Karpas-422 (cell line): ENCODE results near the gene DCTN4. TPM values are rescaled to one million over a fixed set of nuclear protein-coding genes. Genes with fewer than 3 reads are reported as not detected.

ENCODE experiments used
- DNase-seq: peaks from one replicate; pipeline ENCODE4 v3.0.0-alpha.2; 2015
- H2AFZ ChIP-seq: fragments of 200-600 bp; sonication (generic); 2 replicates; pipeline ENCODE4 v1.6.1; 2014; ENCODE audit warnings: antibody characterized with exemption, low read length, mixed read lengths
- H3K27ac ChIP-seq: fragments of 200-600 bp; sonication (generic); 2 replicates; pipeline ENCODE4 v1.5.1; 2014; ENCODE audit warnings: mild to moderate bottlenecking, low read length, moderate library complexity
- H3K27me3 ChIP-seq: fragments of 200-600 bp; sonication (generic); 2 replicates; pipeline ENCODE4 v1.6.1; 2014; ENCODE audit warnings: low read length, mixed read lengths
- H3K36me3 ChIP-seq: fragments of 200-600 bp; sonication (generic); 2 replicates; pipeline ENCODE4 v1.6.1; 2014; ENCODE audit warnings: low read length, mixed read lengths; ENCODE audit not compliant: insufficient read depth
- H3K4me1 ChIP-seq: fragments of 200-600 bp; sonication (generic); 2 replicates; pipeline ENCODE4 v1.6.1; 2014; ENCODE audit warnings: mild to moderate bottlenecking, low read length, mixed read lengths
- H3K4me2 ChIP-seq: fragments of 200-600 bp; sonication (generic); 2 replicates; pipeline ENCODE4 v1.6.1; 2014; ENCODE audit warnings: low read length, low read depth, mild to moderate bottlenecking; ENCODE audit not compliant: poor library complexity, severe bottlenecking
- H3K4me3 ChIP-seq: fragments of 200-600 bp; sonication (generic); 2 replicates; pipeline ENCODE4 v1.5.1; 2014; ENCODE audit warnings: mild to moderate bottlenecking, antibody characterized with exemption, low read length, mixed read lengths
- H3K79me2 ChIP-seq: fragments of 200-600 bp; sonication (generic); 2 replicates; pipeline ENCODE4 v1.6.1; 2014; ENCODE audit warnings: mild to moderate bottlenecking, low read length, mixed read lengths
- H3K9ac ChIP-seq: fragments of 200-600 bp; sonication (generic); 2 replicates; pipeline ENCODE4 v1.6.0; 2014; ENCODE audit warnings: low read length
- H3K9me2 ChIP-seq: fragments of 200-600 bp; sonication (generic), shearing (Covaris generic); replicated peaks from 2 replicates; pipeline ENCODE4 v1.6.0; 2014; ENCODE audit warnings: mild to moderate bottlenecking, low read length, moderate library complexity; ENCODE audit not compliant: insufficient read depth
- H3K9me3 ChIP-seq: fragments of 300-700, 200-600 bp; sonication (generic); 2 replicates; pipeline ENCODE4 v1.6.1; 2014; ENCODE audit warnings: low read length, mixed read lengths
- H4K20me1 ChIP-seq: fragments of 200-600 bp; sonication (generic); 2 replicates; pipeline ENCODE4 v1.6.1; 2014; ENCODE audit warnings: mild to moderate bottlenecking, antibody characterized with exemption, low read length, low read depth; ENCODE audit not compliant: insufficient read depth
- total RNA-seq: library from RNA; depleted of rRNA; stranded (reverse); fragments of >200 nt; shearing (Covaris generic); gene quantifications from 2 replicates; pipeline ENCODE4 v1.2.3, GENCODE V29; 2014; ENCODE audit warnings: low replicate concordance

Gene DCTN4
- total RNA-seq, 1 experiment from 2014 or later = 37.5 TPM

GRCh38 chr5:150675069-150675468 is 83.7 kb downstream of the DCTN4 start:
- Histone ChIP-seq H4K20me1 (no peaks in the 10 kb centered on the region), H3K79me2 (no peaks in the 10 kb centered on the region), H3K36me3 (no peaks in the 10 kb centered on the region), H3K9me3 (no peaks in the 10 kb centered on the region), H3K4me2 (no peak overlapping the region), H3K9ac (no peak overlapping the region), H3K4me3 (no peak overlapping the region), H3K9me2 (no peaks in the 10 kb centered on the region), H3K27me3 (no peaks in the 10 kb centered on the region), H3K27ac (no peak overlapping the region), H2AFZ (no peak overlapping the region), H3K4me1 (no peaks in the 10 kb centered on the region)
- DNase-seq = no peak

DNA sequence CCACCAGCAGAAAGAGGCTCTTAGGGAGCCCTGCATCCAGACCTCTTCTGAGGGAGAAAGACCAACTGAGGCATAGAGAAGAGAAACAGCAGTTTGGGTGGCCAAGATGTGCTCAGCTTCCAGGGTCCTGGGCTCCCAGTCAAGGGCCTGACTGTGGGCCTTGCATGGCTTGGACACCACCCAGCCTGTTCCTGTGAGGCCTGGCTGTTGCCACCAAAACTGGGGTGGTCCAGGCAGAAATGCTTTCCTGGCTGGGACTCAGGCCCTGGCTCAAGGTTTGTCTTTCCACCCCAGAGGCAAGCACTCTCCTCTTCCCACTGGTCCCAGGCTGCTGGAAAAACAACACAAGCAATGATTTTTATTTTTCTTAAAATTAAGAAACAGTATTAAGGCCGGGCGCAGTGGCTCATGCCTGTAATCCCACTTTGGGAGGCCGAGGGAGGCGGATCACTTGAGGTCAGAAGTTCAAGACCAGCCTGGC is 84.4 kb downstream of the DCTN4 start:
- Histone ChIP-seq H3K9ac (no peak overlapping the region), H3K4me1 (no peaks in the 10 kb centered on the region), H3K79me2 (no peaks in the 10 kb centered on the region), H4K20me1 (no peaks in the 10 kb centered on the region), H3K4me2 (no peak overlapping the region), H3K27me3 (no peaks in the 10 kb centered on the region), H3K27ac (no peak overlapping the region), H3K4me3 (no peak overlapping the region), H3K9me2 (no peaks in the 10 kb centered on the region), H2AFZ (no peak overlapping the region), H3K36me3 (no peaks in the 10 kb centered on the region), H3K9me3 (no peaks in the 10 kb centered on the region)
- no peak for DNase-seq

DNA sequence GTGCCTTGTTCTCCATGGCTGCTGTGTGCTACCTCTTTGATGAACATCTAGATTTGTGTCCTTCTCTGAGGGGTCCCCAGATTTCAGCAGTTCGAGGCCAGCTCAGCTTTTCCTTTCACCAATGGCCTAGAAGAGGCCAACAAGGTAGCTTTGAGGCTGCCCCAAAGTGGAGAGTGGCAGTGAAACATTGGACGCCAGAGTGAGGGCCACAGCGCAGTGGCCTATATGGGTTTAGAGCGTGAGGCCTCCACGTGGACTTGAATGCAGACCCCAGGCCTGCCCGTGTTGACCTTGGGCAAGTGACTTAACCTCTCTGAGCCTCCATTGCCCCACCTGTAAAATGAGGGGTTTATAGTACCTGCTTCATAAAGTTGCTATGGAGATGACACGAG is 85.9 kb downstream of the DCTN4 start:
- Histone ChIP-seq H3K4me1 (no peaks in the 10 kb centered on the region), H3K36me3 (no peaks in the 10 kb centered on the region), H3K4me3 (no peak overlapping the region), H3K9ac (no peak overlapping the region), H3K9me3 (no peaks in the 10 kb centered on the region), H3K27me3 (no peaks in the 10 kb centered on the region), H3K79me2 (no peaks in the 10 kb centered on the region), H2AFZ (no peak overlapping the region), H4K20me1 (no peaks in the 10 kb centered on the region), H3K4me2 (no peak overlapping the region), H3K27ac (no peak overlapping the region), H3K9me2 (no peaks in the 10 kb centered on the region)
- no peak for DNase-seq

DNA sequence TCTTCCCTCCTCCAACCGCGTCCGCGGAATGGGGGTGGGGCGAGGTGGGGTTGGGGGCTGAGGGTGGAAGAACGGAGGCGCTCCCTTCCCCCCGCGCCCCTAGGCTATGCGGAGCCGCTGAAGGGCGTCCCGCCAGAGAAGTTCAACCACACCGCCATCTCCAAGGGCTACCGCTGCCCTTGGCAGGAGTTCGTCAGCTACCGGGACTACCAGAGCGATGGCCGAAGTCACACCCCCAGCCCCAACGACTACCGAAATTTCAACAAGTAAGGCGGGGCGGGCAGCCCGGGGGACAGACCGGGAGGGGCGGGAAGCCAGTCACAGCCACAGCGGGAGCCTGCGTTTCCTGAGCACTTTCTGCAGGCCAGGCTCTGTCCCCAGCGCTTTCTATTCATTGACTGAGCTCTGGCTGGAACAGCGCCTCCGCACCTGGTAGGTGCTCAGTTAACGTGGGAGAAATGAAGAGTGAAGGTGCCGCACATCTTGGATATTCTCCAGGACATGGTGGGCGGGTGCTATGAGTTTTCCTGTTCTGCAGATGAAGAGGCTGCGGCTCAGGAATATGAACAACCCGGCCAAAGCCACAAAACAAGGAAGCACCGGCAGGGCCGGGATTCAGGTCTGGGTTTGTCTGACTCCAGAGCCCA is 86.5 kb downstream of the DCTN4 start:
- H3K9ac ChIP-seq = no peak overlapping the region
- H3K4me1 ChIP-seq = no peaks in the 10 kb centered on the region
- H2AFZ ChIP-seq = no peak overlapping the region
- no peak overlapping the region for H3K4me2 ChIP-seq
- H3K9me3 ChIP-seq = no peaks in the 10 kb centered on the region
- no peaks in the 10 kb centered on the region for H3K27me3 ChIP-seq
- no peak overlapping the region for H3K27ac ChIP-seq
- no peaks in the 10 kb centered on the region for H3K79me2 ChIP-seq
- no peaks in the 10 kb centered on the region for H3K36me3 ChIP-seq
- H3K9me2 ChIP-seq = no peaks in the 10 kb centered on the region
- H4K20me1 ChIP-seq = no peaks in the 10 kb centered on the region
- no peak overlapping the region for H3K4me3 ChIP-seq
- DNase-seq = no peak

DNA sequence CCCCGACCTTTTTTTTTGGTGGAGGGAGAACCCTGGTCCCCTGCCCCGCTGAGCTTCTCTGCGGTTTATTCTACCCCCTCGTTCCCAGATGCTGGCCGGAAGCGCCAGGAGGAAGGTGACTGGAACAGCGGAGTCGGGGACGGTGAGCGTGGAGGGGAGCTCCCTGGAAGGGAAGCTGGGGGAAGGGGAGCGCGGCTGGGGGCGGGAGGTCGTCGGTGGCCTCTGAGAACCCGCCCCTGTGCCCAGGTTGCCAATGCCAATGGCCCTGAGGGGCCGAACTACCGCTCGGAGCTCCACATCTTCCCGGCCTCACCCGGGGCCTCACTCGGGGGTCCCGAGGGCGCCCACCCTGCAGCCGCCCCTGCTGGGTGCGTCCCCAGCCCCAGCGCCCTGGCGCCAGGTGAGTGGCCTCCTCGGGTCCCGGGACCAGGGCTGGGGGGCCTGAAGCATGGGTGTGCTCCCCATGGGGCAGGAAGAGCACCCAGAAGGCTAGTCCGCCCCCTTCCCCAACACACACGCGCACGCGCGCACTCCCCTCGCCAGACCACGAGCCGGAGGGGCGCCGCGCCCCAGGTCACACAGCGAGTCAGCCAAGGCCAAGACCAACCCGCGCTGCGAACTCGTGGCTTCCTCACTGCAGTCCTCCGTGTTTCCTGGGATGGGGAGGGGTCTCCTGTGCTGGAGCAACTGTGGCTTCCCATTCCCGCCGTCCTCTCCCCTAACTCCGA is 87.1 kb downstream of the DCTN4 start:
- no peak for DNase-seq
- H3K36me3 ChIP-seq = no peaks in the 10 kb centered on the region
- no peaks in the 10 kb centered on the region for H3K9me3 ChIP-seq
- H3K9ac ChIP-seq = no peak overlapping the region
- no peaks in the 10 kb centered on the region for H3K4me1 ChIP-seq
- no peaks in the 10 kb centered on the region for H3K9me2 ChIP-seq
- no peaks in the 10 kb centered on the region for H3K79me2 ChIP-seq
- H3K27me3 ChIP-seq = no peaks in the 10 kb centered on the region
- no peaks in the 10 kb centered on the region for H4K20me1 ChIP-seq
- H3K4me3 ChIP-seq = no peak overlapping the region
- H3K4me2 ChIP-seq = no peak overlapping the region
- H2AFZ ChIP-seq = no peak overlapping the region
- H3K27ac ChIP-seq = no peak overlapping the region

- Histone ChIP-seq H3K9me2 (no peaks in the 10 kb centered on the region), H2AFZ (no peak overlapping the region), H3K36me3 (no peaks in the 10 kb centered on the region), H3K27me3 (no peaks in the 10 kb centered on the region), H3K27ac (no peak overlapping the region), H3K9me3 (no peaks in the 10 kb centered on the region), H3K4me3 (no peak overlapping the region), H4K20me1 (no peaks in the 10 kb centered on the region), H3K79me2 (no peaks in the 10 kb centered on the region), H3K4me2 (no peak overlapping the region), H3K9ac (no peak overlapping the region), H3K4me1 (no peaks in the 10 kb centered on the region)
- no peak for DNase-seq
These were observed 87.9 kb downstream of the DCTN4 start for GRCh38 chr5:150670948-150671310.

GRCh38 chr5:150670275-150670947 is 88.4 kb downstream of the DCTN4 start:
- H3K79me2 ChIP-seq = no peaks in the 10 kb centered on the region
- no peaks in the 10 kb centered on the region for H4K20me1 ChIP-seq
- no peak overlapping the region for H3K4me3 ChIP-seq
- H3K27me3 ChIP-seq = no peaks in the 10 kb centered on the region
- H2AFZ ChIP-seq = no peak overlapping the region
- H3K4me1 ChIP-seq = no peaks in the 10 kb centered on the region
- H3K9me3 ChIP-seq = no peaks in the 10 kb centered on the region
- no peaks in the 10 kb centered on the region for H3K36me3 ChIP-seq
- no peak for DNase-seq
- no peaks in the 10 kb centered on the region for H3K9me2 ChIP-seq
- H3K4me2 ChIP-seq = no peak overlapping the region
- no peak overlapping the region for H3K27ac ChIP-seq
- no peak overlapping the region for H3K9ac ChIP-seq

DNA sequence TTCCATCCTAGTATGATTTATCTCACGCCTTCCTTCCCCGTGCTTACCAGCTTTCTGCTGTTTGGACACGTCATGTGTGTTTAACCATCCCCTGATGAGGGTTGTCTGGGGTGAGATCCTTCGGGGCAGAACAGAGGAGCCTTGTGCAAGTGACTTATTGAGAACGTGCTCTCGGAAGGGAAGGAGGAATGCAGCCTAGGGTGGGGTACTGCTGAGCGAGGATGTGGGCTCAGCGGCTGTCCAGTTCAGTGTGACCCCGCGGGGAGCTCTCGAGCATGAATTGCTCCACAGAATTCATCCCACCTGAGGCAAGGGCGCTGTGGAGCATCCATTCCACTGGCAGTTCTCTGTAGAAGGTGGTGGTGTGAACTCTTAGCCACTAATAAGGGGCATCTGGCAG is 93.8 kb downstream of the DCTN4 start:
- H3K36me3 ChIP-seq = no peaks in the 10 kb centered on the region

More for the DNA sequence above, 93.8 kb downstream of the DCTN4 start:
- Histone ChIP-seq H3K4me2 (no peak overlapping the region), H3K9me2 (no peaks in the 10 kb centered on the region), H3K27me3 (no peaks in the 10 kb centered on the region), H3K79me2 (no peaks in the 10 kb centered on the region), H3K27ac (no peak overlapping the region), H3K9me3 (no peaks in the 10 kb centered on the region), H3K4me3 (no peak overlapping the region), H3K9ac (no peak overlapping the region), H3K4me1 (no peaks in the 10 kb centered on the region), H4K20me1 (no peaks in the 10 kb centered on the region), H2AFZ (no peak overlapping the region)
- DNase-seq = no peak
